Measurements from ENCODE around the gene IFNA5. TPM values are rescaled to one million over a fixed set of nuclear protein-coding genes. Genes with fewer than 3 reads are reported as not detected.

Gene IFNA5
- total and polyA plus RNA-seq, 2 donors (not counting 1 experiment from before 2014, with no cell fraction given): not detected

GRCh38 chr9:21336457-21336856 is 31.3 kb upstream of the IFNA5 start:
- no peak overlapping the region for H3K4me2 ChIP-seq (replicated peaks; ENCODE audit: low read depth, low read length, poor library complexity, severe bottlenecking)

More at GRCh38 chr9:21336457-21336856, 31.3 kb upstream of the IFNA5 start:
- Mint-ChIP-seq H3K27me3 (peaks cover 20% of the 10 kb centered on the region), H3K4me3 (no peak overlapping the region), H3K4me1 (peaks cover 39% of the 10 kb centered on the region), H3K9me3 (ENCODE audit: insufficient read depth) (no peaks in the 10 kb centered on the region), H3K27ac (no peak overlapping the region)
- Histone ChIP-seq H3K9me3 (ENCODE audit: control extremely low read depth in 1 of 3, control insufficient read depth in 2 of 3, insufficient read depth in 1 of 3, low read length in 2 of 3) (no peaks in the 10 kb centered on the region), H3K79me2 (ENCODE audit: control insufficient read depth, insufficient read depth, low read length) (peaks cover 45% of the 10 kb centered on the region), H3K27ac (ENCODE audit: low read length in 2 of 2) (no peak overlapping the region), H3K36me3 (replicated peaks in 1 of 2; ENCODE audit: control extremely low read depth in 1 of 2, control insufficient read depth in 1 of 2, extremely low read depth in 1 of 2, insufficient read depth in 2 of 2, low read length in 1 of 2) (peaks cover 0 to 4% of the 10 kb centered on the region in 2 experiments), H3K27me3 (replicated peaks in 1 of 4; ENCODE audit: control extremely low read depth in 1 of 4, control insufficient read depth in 3 of 4, insufficient read depth in 4 of 4, low read length in 3 of 4) (peaks cover 0 to 12% (median 4%) of the 10 kb centered on the region in 4 experiments), H2AFZ (ENCODE audit: insufficient read depth, low read depth, low read length, poor library complexity, severe bottlenecking) (no peak overlapping the region), H3K4me3 (ENCODE audit: control extremely low read depth in 1 of 5, extremely low read depth in 1 of 5, insufficient read depth in 1 of 5, low read depth in 2 of 5, low read length in 4 of 5) (no peak overlapping the region), H4K20me1 (ENCODE audit: control insufficient read depth, insufficient read depth, low read length, poor library complexity, severe bottlenecking) (peaks cover 21% of the 10 kb centered on the region), H3K9ac (ENCODE audit: low read length) (no peak overlapping the region), H3K4me1 (ENCODE audit: control insufficient read depth in 2 of 2, insufficient read depth in 2 of 2, low read length in 2 of 2) (peaks cover 17 to 26% of the 10 kb centered on the region in 2 donors)
- CTCF ChIA-PET: interaction anchor here (1.1 to 1.8 kb wide), 3 partner anchors 11 to 118 kb away, joined by 3 to 9 read pairs (median 6); no protein-coding TSS in a partner anchor
- ATAC-seq (ENCODE audit: low read depth) (no peak), DNase-seq (no peak)
- POLR2A ChIA-PET: no interaction called here
- intact Hi-C loops (cut with micrococcal nuclease): loop anchor here (5.0 to 10.0 kb wide), 2 partner anchors 658 to 714 kb away; partner anchors contain the start of genes CDKN2A, CDKN2B-AS1 and MLLT3
- TF ChIP-seq CTCF (IDR thresholded peaks at IDR 0.05) (no peak), EZH2 (IDR thresholded peaks at IDR 0.05; ENCODE audit: borderline replicate concordance, insufficient read depth, low read depth, low read length, poor library complexity, severe bottlenecking) (no peak)
